H1 (cell line): Measurements from ENCODE around the gene ARHGEF39. TPM values are rescaled to one million over a fixed set of nuclear protein-coding genes. Genes with fewer than 3 reads are reported as not detected.
A peak's percentile ranks its signal among the peaks of the same experiment; 100 is the strongest.

Source experiments
- CTCF ChIA-PET: fragments of 300-600 bp; sonication (Branson Sonifier 250); formaldehyde crosslinking; loops from one replicate; lab custom pipeline; 2021; ENCODE audit not compliant: partially characterized antibody; lab: Charles Lee
- POLR2A ChIA-PET: fragments of 300-600 bp; sonication (Branson Sonifier 250); formaldehyde crosslinking; loops from one replicate; lab custom pipeline; 2021; ENCODE audit warnings: inconsistent platforms; ENCODE audit not compliant: partially characterized antibody; lab: Charles Lee
- DNase-seq, 2 experiments: peaks; one replicate each; pipeline versions ENCODE4 v3.0.0 to v3.0.0-alpha.2; 2010 to 2022; ENCODE audit warnings: low spot score in 2 of 2, low read depth in 1 of 2, mixed read lengths in 1 of 2
- FAIRE-seq: peaks from 2 replicates; lab custom pipeline; 2011; peaks lifted over from hg19 to GRCh38; lab: Jason Lieb, UNC
- H2AFZ ChIP-seq: 2 replicates; pipeline ENCODE4 v1.8.1; 2012; ENCODE audit warnings: low read length, inconsistent platforms
- H2AK5ac ChIP-seq: 2 replicates; pipeline ENCODE4 v1.6.1; 2013; ENCODE audit warnings: low read depth, low read length
- H2BK120ac ChIP-seq: replicated peaks from 2 replicates; pipeline ENCODE3; 2013; ENCODE audit warnings: low read depth, low read length, inconsistent platforms
- H2BK12ac ChIP-seq: 2 replicates; pipeline ENCODE4 v1.6.1; 2013; ENCODE audit warnings: low read depth, low read length
- H2BK15ac ChIP-seq: 2 replicates; pipeline ENCODE4 v1.6.1; 2013; ENCODE audit warnings: low read length
- H2BK20ac ChIP-seq: 2 replicates; pipeline ENCODE4 v1.6.1; 2013; ENCODE audit warnings: low read length
- H2BK5ac ChIP-seq: 2 replicates; pipeline ENCODE4 v1.6.1; 2013; ENCODE audit warnings: low read depth, low read length
- H3K14ac ChIP-seq: 2 replicates; pipeline ENCODE4 v1.6.1; 2013; ENCODE audit warnings: inconsistent platforms; ENCODE audit not compliant: insufficient read length
- H3K18ac ChIP-seq: 2 replicates; pipeline ENCODE4 v1.6.1; 2013; ENCODE audit warnings: low read length; ENCODE audit errors: extremely low read depth
- H3K23ac ChIP-seq: 2 replicates; pipeline ENCODE4 v1.6.1; 2013; ENCODE audit warnings: inconsistent platforms; ENCODE audit not compliant: insufficient read length
- H3K23me2 ChIP-seq: 2 replicates; pipeline ENCODE4 v1.6.1; 2013; ENCODE audit warnings: low read depth, low read length
- H3K27ac ChIP-seq: 2 replicates; pipeline ENCODE4 v1.6.1; 2011; ENCODE audit warnings: low read depth, low read length, inconsistent platforms
- H3K27me3 ChIP-seq, 4 experiments: replicated peaks in 1 of 4; 1 replicate in 1 of 4; 2 replicates in 3 of 4; pipeline versions ENCODE4 v1.6.1 to v1.8.1; 2011 to 2013; ENCODE audit warnings: low read length in 3 of 4, mild to moderate bottlenecking in 3 of 4, inconsistent platforms in 2 of 4, mixed read lengths in 2 of 4, moderate library complexity in 1 of 4; ENCODE audit not compliant: control insufficient read depth in 3 of 4, insufficient read depth in 3 of 4; ENCODE audit errors: extremely low read depth in 1 of 4
- H3K36me3 ChIP-seq, 4 experiments: 2 replicates each; pipeline versions ENCODE4 v1.6.1 to v1.8.1; 2011 to 2013; ENCODE audit warnings: mild to moderate bottlenecking in 4 of 4, low read length in 3 of 4, moderate library complexity in 2 of 4, control low read depth in 1 of 4, inconsistent platforms in 1 of 4; ENCODE audit not compliant: insufficient read depth in 4 of 4, control insufficient read depth in 2 of 4
- H3K4ac ChIP-seq: replicated peaks from 2 replicates; pipeline ENCODE3; 2013; ENCODE audit warnings: low read length, low read depth, mixed read lengths, inconsistent platforms; ENCODE audit not compliant: insufficient read length
- H3K4me1 ChIP-seq, 4 experiments: replicated peaks in 1 of 4; 1 replicate in 1 of 4; 2 replicates in 3 of 4; pipeline versions ENCODE4 v1.6.1 to v1.8.1; 2011 to 2013; ENCODE audit warnings: low read length in 3 of 4, inconsistent platforms in 2 of 4, mixed read lengths in 1 of 4; ENCODE audit not compliant: insufficient read depth in 4 of 4, control insufficient read depth in 3 of 4
- H3K4me2 ChIP-seq, 2 experiments: 2 replicates each; pipeline versions ENCODE4 v1.6.1 to v1.8.1; 2011 to 2013; ENCODE audit warnings: low read depth in 2 of 2, low read length in 2 of 2, control low read depth in 1 of 2, inconsistent platforms in 1 of 2, mild to moderate bottlenecking in 1 of 2; ENCODE audit not compliant: insufficient read depth in 1 of 2
- H3K4me3 ChIP-seq, 4 experiments: fragments of 200-600, 300-600 bp in 1 of 4; sonication (generic), shearing (Covaris generic), sonication (Bioruptor Twin) in 1 of 4; 2 replicates each; pipeline versions ENCODE4 v1.5.1 to v1.8.1; 2011 to 2016; ENCODE audit warnings: low read length in 4 of 4, low read depth in 3 of 4, control low read depth in 2 of 4, inconsistent platforms in 2 of 4, mild to moderate bottlenecking in 2 of 4, mixed read lengths in 1 of 4, moderate library complexity in 1 of 4; ENCODE audit not compliant: insufficient read depth in 2 of 4; ENCODE audit errors: extremely low read depth in 1 of 4
- H3K56ac ChIP-seq: replicated peaks from 2 replicates; pipeline ENCODE3; 2013; ENCODE audit warnings: low read depth, mild to moderate bottlenecking, mixed read lengths, low read length, inconsistent platforms; ENCODE audit not compliant: insufficient read length
- H3K79me1 ChIP-seq: 2 replicates; pipeline ENCODE4 v1.6.1; 2013; ENCODE audit warnings: low read depth, low read length, control low read depth
- H3K79me2 ChIP-seq, 2 experiments: 2 replicates each; pipeline versions ENCODE4 v1.6.1 to v1.8.1; 2012 to 2013; ENCODE audit warnings: low read length in 2 of 2, mild to moderate bottlenecking in 2 of 2, inconsistent platforms in 1 of 2; ENCODE audit not compliant: insufficient read depth in 2 of 2, control insufficient read depth in 1 of 2
- H3K9ac ChIP-seq, 4 experiments: replicated peaks in 1 of 4; 1 replicate in 1 of 4; 2 replicates in 3 of 4; pipeline versions ENCODE4 v1.6.1 to v1.8.1; 2011 to 2013; ENCODE audit warnings: low read depth in 3 of 4, low read length in 3 of 4, control low read depth in 2 of 4, mild to moderate bottlenecking in 2 of 4, moderate library complexity in 2 of 4, inconsistent platforms in 1 of 4; ENCODE audit errors: extremely low read depth in 1 of 4
- H3K9me3 ChIP-seq, 2 experiments: 2 replicates each; pipeline versions ENCODE4 v1.6.1 to v1.8.1; 2012 to 2013; ENCODE audit warnings: mild to moderate bottlenecking in 2 of 2, moderate library complexity in 2 of 2, control low read depth in 1 of 2, inconsistent platforms in 1 of 2, low read depth in 1 of 2, low read length in 1 of 2, mixed read lengths in 1 of 2; ENCODE audit not compliant: insufficient read depth in 2 of 2
- H4K20me1 ChIP-seq, 2 experiments: replicated peaks in 1 of 2; 2 replicates each; pipeline versions ENCODE3 to v1.8.1; 2011 to 2013; ENCODE audit warnings: inconsistent platforms in 2 of 2, low read length in 2 of 2, mild to moderate bottlenecking in 1 of 2; ENCODE audit not compliant: insufficient read depth in 2 of 2, control insufficient read depth in 1 of 2
- H4K5ac ChIP-seq: 2 replicates; pipeline ENCODE4 v1.6.1; 2013; ENCODE audit warnings: low read length, low read depth, mixed read lengths, inconsistent platforms; ENCODE audit not compliant: insufficient read length
- H4K8ac ChIP-seq: 2 replicates; pipeline ENCODE4 v1.8.0; 2013; ENCODE audit warnings: mild to moderate bottlenecking, moderate library complexity, low read length, inconsistent platforms; ENCODE audit not compliant: insufficient read depth; ENCODE audit errors: extremely low read depth
- H4K91ac ChIP-seq: replicated peaks from 2 replicates; pipeline ENCODE3; 2013; ENCODE audit warnings: low read length, mixed read lengths, inconsistent platforms; ENCODE audit not compliant: insufficient read length
- ASH2L ChIP-seq: fragments of 200-600, 300-600 bp; sonication (generic); IDR thresholded peaks from one replicate; pipeline ENCODE4 v1.7.1; 2017; ENCODE audit warnings: low read length
- KDM5A ChIP-seq: fragments of 200-600 bp; IDR thresholded peaks from 2 replicates; pipeline ENCODE4 v1.7.1; 2012; ENCODE audit warnings: mild to moderate bottlenecking, low read length, inconsistent platforms, mixed read lengths
- RAD21 ChIP-seq, 2 experiments: IDR thresholded peaks in 1 of 2; conservative IDR thresholded peaks in 1 of 2; 2 replicates each; pipeline ENCODE4 v1.6.1; 2011; ENCODE audit warnings: low read depth in 2 of 2, low read length in 2 of 2, improper control_type of control experiment in 1 of 2, inconsistent platforms in 1 of 2, mild to moderate bottlenecking in 1 of 2, moderate library complexity in 1 of 2
- TEAD4 ChIP-seq: IDR thresholded peaks from 2 replicates; pipeline ENCODE4 v1.6.1; 2012; ENCODE audit warnings: low read depth, low read length, inconsistent platforms, mixed read lengths
- WGBS, 2 experiments: shearing (Covaris generic) in 1 of 2; methylation state at CpG; one replicate each; pipeline versions ENCODE4 v1.1.6 to v1.1.7; 2013 to 2015; ENCODE audit warnings: low lambda C conversion rate in 2 of 2, mixed read lengths in 2 of 2, inconsistent platforms in 1 of 2, low coverage in 1 of 2, missing lambda C conversion rate in 1 of 2; ENCODE audit not compliant: insufficient replicate concordance in 2 of 2, insufficient coverage in 1 of 2, insufficient read length in 1 of 2; ENCODE audit errors: extremely low coverage in 1 of 2, missing lambda C conversion rate in 1 of 2; 5-methylcytosine and 5-hydroxymethylcytosine counted together
- polyA plus RNA-seq, 7 experiments: library from polyadenylated mRNA; depleted of rRNA in 3 of 7; stranded (reverse) in 5 of 7; unstranded in 2 of 7; fragments of >200 nt in 5 of 7; fragments of 200-250 nt in 2 of 7; gene quantifications; 1 replicate in 5 of 7; 2 replicates in 1 of 7; 4 replicates in 1 of 7; pipeline versions ENCODE4 v1.2.1 to v1.2.3, GENCODE V29; 2011 to 2013; ENCODE audit warnings: missing spikeins in 2 of 7, mixed read lengths in 2 of 7
- total RNA-seq: library from RNA; stranded (reverse); fragmentation: NEBNext Ultra II Directional; extraction: Animal tissue kit (Norgen Biotek cat#: 25700); gene quantifications from 2 replicates; pipeline ENCODE4 v1.2.1, GENCODE V29; 2021
- TF ChIP-seq, protein P1 (sequence below), 3 experiments: IDR thresholded peaks; 1 replicate in 2 of 3; 2 replicates in 1 of 3; pipeline versions ENCODE4 v1.5.1 to v1.6.1; 2011; ENCODE audit warnings: low read length in 3 of 3, mild to moderate bottlenecking in 3 of 3, inconsistent platforms in 2 of 3, low read depth in 1 of 3, moderate library complexity in 1 of 3; ENCODE audit not compliant: insufficient read depth in 1 of 3; ENCODE audit errors: control extremely low read depth in 1 of 3
- TF ChIP-seq, protein P2 (sequence below): IDR thresholded peaks from 2 replicates; pipeline ENCODE4 v1.6.1; 2012; ENCODE audit warnings: low read length, inconsistent platforms

The ARHGEF39 gene
- total and polyA plus RNA-seq, 2 of the 8 experiments (the other 6 are each of a cell fraction or from before 2014, with no cell fraction given): 18.6 to 18.7 TPM

DNA sequence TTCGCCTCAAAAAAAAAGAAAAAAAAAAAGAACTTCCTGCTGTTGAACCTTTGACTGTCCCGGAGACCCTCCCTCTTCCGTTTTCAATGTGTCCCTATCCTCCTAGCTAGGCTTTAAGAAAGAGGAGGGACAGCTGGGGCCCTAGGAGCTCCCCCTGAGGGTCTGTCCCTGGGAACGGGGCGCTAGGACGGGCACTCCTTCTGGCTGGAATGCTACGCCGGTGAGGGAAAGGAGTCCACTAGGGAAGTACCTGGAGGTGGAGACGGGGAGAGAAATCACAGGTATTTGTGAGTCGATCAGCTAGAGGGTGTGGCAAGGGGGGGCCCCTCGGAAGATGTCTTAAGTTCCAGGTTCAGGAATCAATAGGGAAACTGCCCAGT is 18.9 kb downstream of the ARHGEF39 start:
- Histone ChIP-seq H2AFZ (no peak overlapping the region; the same call in 1 of the 2 replicates), H3K4ac (no peak overlapping the region), H4K20me1 (no peaks in the 10 kb centered on the region), H3K23me2 (peaks cover 10% of the 10 kb centered on the region; the same call in 1 of the 2 replicates), H3K9ac (no peak overlapping the region; a peak in 1 of 7 replicates), H3K18ac (peak overlapping the region; percentile 81), H4K5ac (no peak overlapping the region), H3K27ac (no peak overlapping the region), H3K4me1 (peaks cover 0 to 16% (median 10%) of the 10 kb centered on the region in 4 experiments; a peak in 5 of 7 replicates), H4K8ac (no peak overlapping the region), H3K79me2 (no peaks in the 10 kb centered on the region), H4K91ac (no peak overlapping the region), H2BK15ac (no peak overlapping the region), H2BK120ac (no peak overlapping the region), H3K27me3 (no peaks in the 10 kb centered on the region), H3K14ac (no peak overlapping the region), H3K4me3 (peak overlapping the region; percentile 56 to 79 (median 60)), H2BK5ac (peak overlapping the region; percentile 52; the same call in 1 of the 2 replicates), H3K4me2 (peak overlapping the region; percentile 72 to 82), H2AK5ac (no peak overlapping the region), H2BK12ac (no peak overlapping the region), H3K23ac (no peak overlapping the region), H3K9me3 (no peaks in the 10 kb centered on the region), H3K56ac (no peak overlapping the region), H3K36me3 (no peaks in the 10 kb centered on the region; a peak in 2 of 8 replicates), H3K79me1 (no peaks in the 10 kb centered on the region), H2BK20ac (no peak overlapping the region)
- ChIA-PET POLR2A (interaction anchor here (0.7 to 6.2 kb wide), 10 partner anchors 11 to 86 kb away, joined by 3 to 53 read pairs (median 7); partner anchors contain the start of genes CCDC107, CREB3, RMRP and TLN1), CTCF (interaction anchor here (0.6 to 8.1 kb wide), 25 partner anchors 14 to 1491 kb away, joined by 3 to 149 read pairs (median 4); partner anchors contain the start of genes ARHGEF39, CCDC107, RMRP and TPM2)
- TF ChIP-seq TEAD4 (peak; percentile 94), KDM5A (no peak), RAD21 (IDR thresholded peaks at IDR 0.05 in 1 of 2, conservative IDR thresholded peaks at IDR 0.05 in 1 of 2; ENCODE audit: low read depth in 2 of 2, low read length in 2 of 2) (peak; percentile 6 to 8; a peak in 2 of 4 replicates), ASH2L (peak; percentile 51)
- TF ChIP-seq, protein P1, sequence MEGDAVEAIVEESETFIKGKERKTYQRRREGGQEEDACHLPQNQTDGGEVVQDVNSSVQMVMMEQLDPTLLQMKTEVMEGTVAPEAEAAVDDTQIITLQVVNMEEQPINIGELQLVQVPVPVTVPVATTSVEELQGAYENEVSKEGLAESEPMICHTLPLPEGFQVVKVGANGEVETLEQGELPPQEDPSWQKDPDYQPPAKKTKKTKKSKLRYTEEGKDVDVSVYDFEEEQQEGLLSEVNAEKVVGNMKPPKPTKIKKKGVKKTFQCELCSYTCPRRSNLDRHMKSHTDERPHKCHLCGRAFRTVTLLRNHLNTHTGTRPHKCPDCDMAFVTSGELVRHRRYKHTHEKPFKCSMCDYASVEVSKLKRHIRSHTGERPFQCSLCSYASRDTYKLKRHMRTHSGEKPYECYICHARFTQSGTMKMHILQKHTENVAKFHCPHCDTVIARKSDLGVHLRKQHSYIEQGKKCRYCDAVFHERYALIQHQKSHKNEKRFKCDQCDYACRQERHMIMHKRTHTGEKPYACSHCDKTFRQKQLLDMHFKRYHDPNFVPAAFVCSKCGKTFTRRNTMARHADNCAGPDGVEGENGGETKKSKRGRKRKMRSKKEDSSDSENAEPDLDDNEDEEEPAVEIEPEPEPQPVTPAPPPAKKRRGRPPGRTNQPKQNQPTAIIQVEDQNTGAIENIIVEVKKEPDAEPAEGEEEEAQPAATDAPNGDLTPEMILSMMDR (IDR thresholded peaks at IDR 0.05; ENCODE audit: control extremely low read depth in 1 of 3, insufficient read depth in 1 of 3, low read depth in 1 of 3, low read length in 3 of 3): peak; percentile 26 to 40 (median 26); a peak in 2 of 4 replicates
- TF ChIP-seq, protein P2, sequence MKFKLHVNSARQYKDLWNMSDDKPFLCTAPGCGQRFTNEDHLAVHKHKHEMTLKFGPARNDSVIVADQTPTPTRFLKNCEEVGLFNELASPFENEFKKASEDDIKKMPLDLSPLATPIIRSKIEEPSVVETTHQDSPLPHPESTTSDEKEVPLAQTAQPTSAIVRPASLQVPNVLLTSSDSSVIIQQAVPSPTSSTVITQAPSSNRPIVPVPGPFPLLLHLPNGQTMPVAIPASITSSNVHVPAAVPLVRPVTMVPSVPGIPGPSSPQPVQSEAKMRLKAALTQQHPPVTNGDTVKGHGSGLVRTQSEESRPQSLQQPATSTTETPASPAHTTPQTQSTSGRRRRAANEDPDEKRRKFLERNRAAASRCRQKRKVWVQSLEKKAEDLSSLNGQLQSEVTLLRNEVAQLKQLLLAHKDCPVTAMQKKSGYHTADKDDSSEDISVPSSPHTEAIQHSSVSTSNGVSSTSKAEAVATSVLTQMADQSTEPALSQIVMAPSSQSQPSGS: 0 out of 2 replicates have a peak, but pooled peaks have one; percentile 19
- 1% methylated on average over 10 of the region's 11 CpGs; no CpG with 5 or more reads in 1 of the 2 experiments for WGBS, 2 experiments
- no peak for FAIRE-seq
- DNase-seq: peak in 1 of 2 experiments; percentile 79
